Erythroblast (primary cell): ENCODE measurements around the gene FHAD1.

Experiments used
- GATA1 ChIP-seq: IDR thresholded peaks from 2 replicates; pipeline ENCODE4 v1.6.1; 2011; ENCODE audit warnings: low read depth, mild to moderate bottlenecking, control low read depth, low read length, moderate library complexity
- POLR2A ChIP-seq: IDR thresholded peaks from 2 replicates; pipeline ENCODE4 v1.6.1; 2011; ENCODE audit warnings: mild to moderate bottlenecking, low read length

DNA sequence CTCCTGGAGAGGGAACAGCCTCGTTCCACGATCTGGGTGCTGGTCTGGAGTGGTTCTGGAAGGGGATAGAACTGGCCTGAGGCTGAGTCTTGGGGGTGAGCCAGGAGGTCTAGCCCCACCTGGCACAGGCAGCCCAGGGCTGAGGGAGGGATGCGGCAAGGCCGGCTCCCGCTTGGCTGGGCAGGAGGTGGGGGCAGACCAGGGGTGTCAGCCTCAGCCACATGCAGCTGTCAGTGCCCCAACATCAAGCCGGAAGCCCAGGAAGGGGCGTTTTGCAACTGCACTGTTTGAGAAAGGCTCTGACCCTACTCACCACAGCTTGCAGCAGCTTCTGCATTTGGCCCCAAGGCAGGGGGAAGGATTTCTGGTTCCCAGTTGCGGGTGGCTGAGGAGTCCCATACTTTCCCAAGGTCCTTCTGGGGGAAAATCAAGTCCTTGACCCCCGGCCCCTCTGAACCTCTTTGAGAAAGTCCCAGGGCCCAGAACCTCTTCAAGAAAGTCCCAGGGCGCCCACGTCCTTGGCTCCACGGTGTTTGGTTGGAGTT is 164.6 kb downstream of the FHAD1 start:
- TF ChIP-seq POLR2A (no peak), GATA1 (no peak)
